DND-41 (cell line): Measurements from ENCODE around the gene YARS2.

Experiments
- CTCF ChIP-seq: IDR thresholded peaks from 2 replicates; pipeline ENCODE4 v1.5.1; 2012; ENCODE audit warnings: borderline replicate concordance, low read length, moderate library complexity, mild to moderate bottlenecking; ENCODE audit not compliant: poor library complexity, severe bottlenecking; ENCODE audit errors: extremely low read depth
- EZH2 ChIP-seq: IDR thresholded peaks from 3 replicates; pipeline ENCODE4 v1.6.1; 2012; ENCODE audit warnings: borderline replicate concordance, low read depth, mild to moderate bottlenecking, moderate library complexity, low read length, inconsistent platforms; ENCODE audit not compliant: severe bottlenecking

- TF ChIP-seq CTCF (no peak), EZH2 (no peak)
Measured at GRCh38 chr12:32789916-32790315, 34.2 kb upstream of the YARS2 start.
